Prostate gland (tissue), 2 donors: ENCODE data around the gene LMBR1.

ENCODE experiments used
- CTCF ChIP-seq, 4 experiments: fragments of 200-600 bp in 2 of 4; fragments of 450-650 bp in 2 of 4; sonication (generic) in 2 of 4; IDR thresholded peaks; 1 replicate in 3 of 4; 2 replicates in 1 of 4; pipeline ENCODE4 v1.5.1; 2016 to 2019; ENCODE audit warnings: antibody characterized with exemption in 4 of 4, mild to moderate bottlenecking in 2 of 4, moderate library complexity in 2 of 4
- POLR2A ChIP-seq: fragments of 450-650 bp; IDR thresholded peaks from one replicate; pipeline ENCODE4 v1.6.1; 2016; ENCODE audit warnings: antibody characterized with exemption, mild to moderate bottlenecking
- POLR2AphosphoS5 ChIP-seq: sonication (generic); formaldehyde crosslinking; IDR thresholded peaks from one replicate; pipeline ENCODE4 v1.6.1; 2017; ENCODE audit warnings: antibody characterized with exemption

- TF ChIP-seq CTCF (IDR thresholded peaks at IDR 0.05) (no peak), POLR2A (no peak), POLR2AphosphoS5 (no peak)
Observed at GRCh38 chr7:156842317-156842716, 50.7 kb downstream of the LMBR1 start.
